Measurements from ENCODE around the gene TMEM217.

TMEM217 gene

GRCh38 chr6:37243131-37243815 is 14.7 kb downstream of the TMEM217 start:
- no peak for DNase-seq

GRCh38 chr6:37242429-37243052 is 15.4 kb downstream of the TMEM217 start:
- DNase-seq = no peak

GRCh38 chr6:37241775-37242428 is 16.0 kb downstream of the TMEM217 start:
- DNase-seq = no peak

GRCh38 chr6:37241131-37241530 is 16.8 kb downstream of the TMEM217 start:
- no peak for DNase-seq

GRCh38 chr6:37239950-37240713 is 17.8 kb downstream of the TMEM217 start:
- no peak for DNase-seq

- DNase-seq = no peak
These were observed 18.4 kb downstream of the TMEM217 start for GRCh38 chr6:37239526-37239925.

GRCh38 chr6:37238381-37238780 is 19.6 kb downstream of the TMEM217 start:
- DNase-seq = no peak

GRCh38 chr6:37237789-37238188 is 20.2 kb downstream of the TMEM217 start:
- no peak for DNase-seq

GRCh38 chr6:37236921-37237320 is 21.0 kb downstream of the TMEM217 start:
- no peak for DNase-seq

- DNase-seq = no peak
These were observed 24.4 kb downstream of the TMEM217 start for GRCh38 chr6:37233541-37233940.

GRCh38 chr6:37232430-37233017 is 25.4 kb downstream of the TMEM217 start:
- DNase-seq = no peak

GRCh38 chr6:37230104-37230503 is 27.8 kb downstream of the TMEM217 start:
- DNase-seq = no peak

GRCh38 chr6:37225350-37226169 is 32.4 kb downstream of the TMEM217 start:
- DNase-seq = no peak

- DNase-seq = no peak
These were observed 35.0 kb downstream of the TMEM217 start for GRCh38 chr6:37222992-37223391.

- peak; percentile 66 for DNase-seq
These were observed 35.6 kb downstream of the TMEM217 start for GRCh38 chr6:37222125-37222967.

- no peak for DNase-seq
These were observed 36.3 kb downstream of the TMEM217 start for GRCh38 chr6:37221585-37222124.

- DNase-seq = no peak
These were observed 39.4 kb downstream of the TMEM217 start for GRCh38 chr6:37218511-37218910.

- DNase-seq = no peak
These were observed 39.9 kb downstream of the TMEM217 start for GRCh38 chr6:37218061-37218460.

GRCh38 chr6:37212268-37212667 is 45.7 kb downstream of the TMEM217 start:
- DNase-seq = no peak

GRCh38 chr6:37210313-37210968 is 47.5 kb downstream of the TMEM217 start:
- DNase-seq = peak; percentile 16
